Activated CD4-positive, alpha-beta T cell treated with anti-CD3 and anti-CD28 coated beads, Interleukin-10, Interleukin-2, amounts not matched to agents 100 ng/mL and 50 ng/mL, durations not matched to agents 16 hours and 8 hours (primary cell): ENCODE data around the gene TSSK2.
A peak's percentile ranks its signal among the peaks of the same experiment; 100 is the strongest.

Experiments used
- DNase-seq: peaks from one replicate; pipeline ENCODE4 v3.0.0-alpha.2; 2020

Gene TSSK2

DNA sequence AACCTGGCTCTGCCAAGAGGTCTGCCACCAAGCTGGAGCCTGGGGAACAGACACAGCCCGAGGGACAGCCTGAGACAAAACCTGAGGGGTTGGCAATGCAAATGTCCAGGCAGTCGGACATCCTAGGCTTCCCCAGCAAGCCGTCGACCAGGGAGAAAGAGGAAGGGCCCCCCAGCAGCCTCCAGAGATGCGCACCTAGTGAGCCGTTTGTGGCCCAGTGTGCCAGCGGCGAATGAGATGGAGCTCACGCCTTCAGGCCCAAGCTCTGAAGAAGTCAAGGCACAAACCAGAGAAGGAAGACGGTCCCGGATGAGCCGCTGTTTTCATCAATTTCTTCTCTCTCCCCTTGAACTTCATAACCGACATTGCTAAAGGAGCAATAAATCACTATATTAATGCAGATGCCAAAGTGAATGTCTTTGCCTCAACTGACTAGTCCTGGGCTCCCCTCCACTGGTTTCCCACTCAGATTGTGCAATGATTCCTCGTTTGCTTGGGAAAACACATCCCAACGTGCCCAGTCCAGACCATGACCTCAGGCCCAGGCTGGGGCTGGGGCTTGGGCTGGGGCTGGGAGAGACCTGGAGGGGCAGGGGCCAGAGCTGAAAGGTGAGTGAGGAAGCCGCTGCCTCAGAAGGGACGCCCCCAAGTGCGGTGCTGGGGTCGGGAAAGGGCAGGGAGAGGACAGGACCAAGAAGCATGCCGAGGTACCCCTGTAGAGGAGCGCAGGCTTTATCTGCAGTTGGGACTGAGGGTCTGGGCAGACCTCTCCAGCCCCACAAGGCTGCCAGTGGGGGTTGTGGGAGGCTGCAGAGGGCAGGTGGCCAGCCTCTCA, 5.4 kb upstream of the TSSK2 start:
- DNase-seq: no peak

DNA sequence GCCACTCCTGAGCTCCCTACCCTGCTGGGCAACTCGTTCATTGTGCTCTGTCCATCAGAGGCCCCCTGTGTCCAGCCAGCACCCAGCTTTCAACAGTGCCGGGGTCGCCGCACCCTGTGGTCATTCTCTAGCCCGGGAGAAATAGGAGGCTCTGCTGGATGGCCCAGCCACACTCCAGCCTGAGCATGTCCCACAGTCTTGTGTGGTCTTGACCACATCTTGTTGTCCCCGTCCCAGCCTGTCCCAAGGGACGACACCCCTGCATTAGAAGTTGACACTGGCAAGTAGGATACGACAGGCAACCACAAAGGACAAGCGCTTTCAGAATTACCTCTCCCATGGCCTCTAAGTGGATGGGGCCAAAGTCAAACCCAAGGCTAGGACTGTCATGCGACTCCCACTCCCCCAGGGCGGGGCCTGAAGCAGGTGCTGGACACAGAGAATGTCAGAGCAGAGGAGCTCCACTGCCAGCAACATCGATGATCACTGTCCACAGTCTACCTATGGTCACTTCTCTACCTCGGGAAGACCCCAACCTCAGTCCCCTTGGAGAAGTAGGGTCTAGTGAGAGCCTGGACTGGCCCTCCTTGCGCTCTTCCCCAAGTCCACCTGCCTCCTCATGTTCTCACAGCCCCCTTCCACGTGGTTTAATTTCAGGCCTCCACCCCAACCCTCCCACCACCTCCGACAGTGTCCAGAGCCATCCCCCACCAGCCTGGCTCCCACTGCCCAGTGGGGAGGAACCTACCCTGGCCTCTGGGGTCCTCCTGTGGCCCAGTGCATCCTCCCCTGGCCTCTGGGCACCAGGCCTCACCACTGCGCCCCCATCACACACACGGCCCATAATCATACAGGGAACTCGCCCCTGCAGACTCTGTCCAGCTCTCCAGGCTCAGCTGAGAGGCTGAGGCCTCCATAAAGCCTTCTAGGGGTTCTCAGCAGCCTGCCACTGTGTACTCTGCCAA, 4.5 kb upstream of the TSSK2 start:
- no peak for DNase-seq

- DNase-seq: no peak
Measured at GRCh38 chr22:19127329-19128008, 3.6 kb upstream of the TSSK2 start.

GRCh38 chr22:19128009-19128401, 3.1 kb upstream of the TSSK2 start:
- no peak for DNase-seq

GRCh38 chr22:19128946-19129727, 2.0 kb upstream of the TSSK2 start:
- no peak for DNase-seq

DNA sequence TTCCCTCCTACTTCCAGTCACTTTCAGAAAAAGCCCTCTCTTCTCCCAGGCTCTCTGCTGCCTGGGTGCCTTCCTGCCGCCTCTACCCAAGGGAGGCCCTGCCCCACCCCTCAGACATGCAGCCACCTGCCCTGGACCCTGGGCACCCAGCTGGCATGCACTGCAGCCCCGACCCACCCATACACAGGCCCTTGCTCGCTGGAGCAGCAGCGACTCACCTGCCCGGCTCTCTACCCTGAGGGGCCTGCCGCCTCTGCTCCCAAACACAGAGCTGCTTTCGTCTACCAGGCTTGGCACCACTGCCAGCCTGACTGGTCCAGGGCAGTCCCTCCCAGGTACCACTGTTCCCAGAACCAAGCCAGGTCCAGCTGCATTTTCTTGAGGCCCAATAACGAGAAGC, 1.2 kb upstream of the TSSK2 start:
- DNase-seq: no peak

DNA sequence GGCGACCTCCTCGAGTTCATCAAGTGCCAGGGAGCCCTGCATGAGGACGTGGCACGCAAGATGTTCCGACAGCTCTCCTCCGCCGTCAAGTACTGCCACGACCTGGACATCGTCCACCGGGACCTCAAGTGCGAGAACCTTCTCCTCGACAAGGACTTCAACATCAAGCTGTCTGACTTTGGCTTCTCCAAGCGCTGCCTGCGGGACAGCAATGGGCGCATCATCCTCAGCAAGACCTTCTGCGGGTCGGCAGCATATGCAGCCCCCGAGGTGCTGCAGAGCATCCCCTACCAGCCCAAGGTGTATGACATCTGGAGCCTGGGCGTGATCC, 542 bp downstream of the TSSK2 start:
- no peak for DNase-seq

DNA sequence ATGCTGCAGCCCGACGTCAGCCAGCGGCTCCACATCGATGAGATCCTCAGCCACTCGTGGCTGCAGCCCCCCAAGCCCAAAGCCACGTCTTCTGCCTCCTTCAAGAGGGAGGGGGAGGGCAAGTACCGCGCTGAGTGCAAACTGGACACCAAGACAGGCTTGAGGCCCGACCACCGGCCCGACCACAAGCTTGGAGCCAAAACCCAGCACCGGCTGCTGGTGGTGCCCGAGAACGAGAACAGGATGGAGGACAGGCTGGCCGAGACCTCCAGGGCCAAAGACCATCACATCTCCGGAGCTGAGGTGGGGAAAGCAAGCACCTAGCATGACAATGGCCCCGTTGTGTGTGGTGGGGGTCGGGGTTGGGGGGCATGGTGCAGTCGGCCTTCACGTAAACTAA, 1.0 kb downstream of the TSSK2 start:
- DNase-seq: no peak

DNA sequence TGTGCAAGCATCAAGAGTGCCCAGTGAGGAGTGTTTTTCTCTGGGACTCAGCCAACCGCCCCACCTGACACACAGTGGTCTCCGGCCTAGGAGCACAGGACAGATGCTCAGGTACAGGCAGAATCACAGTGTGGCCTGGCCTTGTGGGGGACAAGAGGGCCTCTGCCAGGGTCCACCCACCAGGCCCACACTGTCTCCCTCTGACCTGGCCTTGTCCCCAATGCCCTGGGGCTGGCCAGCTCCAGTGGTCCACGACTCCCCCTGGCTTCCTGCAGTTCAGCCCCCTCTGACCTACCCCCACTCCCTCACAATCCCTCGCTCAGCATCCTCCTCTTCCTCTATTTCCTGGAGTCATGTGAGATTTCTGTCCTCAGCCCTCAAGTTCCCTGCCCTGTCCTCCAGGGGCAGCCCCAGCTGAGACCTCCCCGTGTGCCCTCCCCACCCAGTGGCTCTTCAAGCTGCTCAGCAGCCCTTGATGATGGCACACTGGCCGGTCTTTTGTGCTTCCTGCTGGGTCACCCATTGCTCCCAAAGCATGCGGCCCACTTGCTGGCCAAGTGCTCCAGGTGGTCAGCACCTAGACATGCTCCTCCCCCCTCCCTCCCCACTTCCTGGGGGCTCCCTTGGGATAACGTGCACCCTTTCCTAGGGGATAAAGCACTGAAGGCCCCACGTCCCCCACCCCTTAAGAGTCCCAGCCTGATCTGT, 1.7 kb downstream of the TSSK2 start:
- DNase-seq: no peak

DNA sequence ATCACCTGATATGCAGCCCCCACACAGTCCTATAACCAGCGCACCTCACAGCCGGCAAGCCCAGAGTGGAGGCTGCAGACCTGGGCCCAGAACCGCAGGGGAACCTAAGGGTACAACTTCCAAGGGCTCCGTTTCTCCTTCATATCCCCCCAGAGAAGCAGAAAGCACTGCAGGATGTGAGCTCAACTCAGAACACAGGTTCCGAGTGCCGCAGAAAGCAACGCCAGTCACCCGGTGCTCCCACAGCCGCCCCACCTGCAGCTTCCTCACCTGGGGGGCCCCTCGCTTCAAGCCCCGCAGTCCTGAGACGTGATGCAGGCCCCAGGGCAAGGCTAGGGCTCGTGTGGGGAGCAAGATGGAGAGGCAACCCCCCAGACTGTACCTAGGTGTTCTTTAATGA, 2.5 kb downstream of the TSSK2 start:
- DNase-seq: no peak

GRCh38 chr22:19134176-19134831, 3.2 kb downstream of the TSSK2 start:
- no peak for DNase-seq

GRCh38 chr22:19134874-19135273, 3.8 kb downstream of the TSSK2 start:
- no peak for DNase-seq

DNA sequence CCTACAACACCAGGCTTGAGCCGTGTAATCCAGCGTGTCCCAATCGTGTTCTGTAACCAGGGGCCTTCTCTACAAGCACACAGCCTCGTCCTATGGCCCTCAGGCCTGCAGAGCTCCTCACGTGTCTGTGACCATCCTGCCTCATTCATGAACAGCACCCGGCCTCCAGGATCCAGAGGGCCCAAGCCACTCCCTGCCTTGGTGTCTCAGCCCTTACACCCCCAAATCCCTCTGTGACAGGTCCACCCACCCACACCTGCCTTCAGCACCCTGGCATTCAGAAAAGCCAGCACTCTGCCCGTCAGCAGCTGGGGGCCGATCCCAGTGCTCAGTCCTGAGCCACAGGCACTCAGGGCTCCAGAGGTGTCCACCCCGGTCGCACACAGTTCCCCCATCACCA, 5.8 kb downstream of the TSSK2 start:
- DNase-seq: no peak

DNA sequence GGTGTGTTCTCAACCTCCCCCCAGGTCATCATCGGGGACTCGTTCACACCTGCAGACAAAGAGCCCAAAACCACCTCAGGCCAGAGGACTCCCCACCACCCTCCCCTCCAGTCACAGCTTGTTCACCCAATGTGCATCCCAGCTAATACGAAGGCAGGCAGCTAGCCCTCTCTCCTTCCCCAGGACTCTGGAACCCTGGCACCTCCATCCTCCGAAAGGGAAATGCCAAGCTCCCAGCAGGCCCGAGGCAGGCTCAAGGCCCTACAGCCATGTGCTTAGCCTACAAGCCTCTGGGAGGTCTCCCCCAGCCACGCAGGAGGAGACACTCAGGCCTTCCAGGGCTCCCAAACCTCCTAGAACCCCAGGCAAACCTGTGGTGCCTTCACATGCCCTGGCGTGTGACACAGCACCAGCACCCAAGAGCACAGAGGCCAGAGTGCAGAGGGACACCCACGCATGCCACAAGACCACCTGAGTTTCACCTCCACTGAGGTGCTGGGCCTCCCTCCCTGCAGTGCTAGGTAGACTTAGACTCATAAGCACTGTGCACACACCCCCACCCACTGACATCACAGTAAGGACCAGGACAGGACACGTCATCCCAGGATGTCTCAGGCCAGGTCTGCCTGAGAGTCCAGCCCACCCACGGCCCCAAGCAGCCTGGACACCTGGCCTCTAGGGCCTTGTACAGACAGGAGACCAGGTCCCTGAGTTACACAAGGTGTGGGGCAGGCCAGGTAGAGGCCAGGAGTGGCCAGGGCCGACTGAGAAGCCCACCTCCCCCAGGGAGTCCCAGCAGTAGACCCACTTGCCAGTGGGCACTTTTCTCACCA, 6.5 kb downstream of the TSSK2 start:
- no peak for DNase-seq

GRCh38 chr22:19138217-19139000, 7.3 kb downstream of the TSSK2 start:
- DNase-seq: no peak

DNA sequence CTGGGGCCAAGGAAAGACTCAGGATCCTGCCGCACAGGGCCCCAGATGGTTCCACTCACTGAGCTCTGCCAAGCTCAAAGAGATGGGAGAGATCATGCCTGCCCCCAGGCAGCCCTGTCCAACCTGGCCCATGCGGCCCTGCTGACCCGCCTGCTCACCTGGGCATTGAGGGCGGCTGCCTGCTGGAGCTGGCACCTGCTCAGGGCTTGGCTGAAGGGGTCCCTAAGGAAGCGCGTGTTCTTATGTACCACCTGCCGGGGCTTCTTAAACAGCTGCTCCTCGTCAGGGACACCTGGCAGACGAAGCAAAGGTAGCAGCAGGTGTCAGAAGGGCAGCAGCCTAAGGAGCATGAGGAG, 7.9 kb downstream of the TSSK2 start:
- no peak for DNase-seq

DNA sequence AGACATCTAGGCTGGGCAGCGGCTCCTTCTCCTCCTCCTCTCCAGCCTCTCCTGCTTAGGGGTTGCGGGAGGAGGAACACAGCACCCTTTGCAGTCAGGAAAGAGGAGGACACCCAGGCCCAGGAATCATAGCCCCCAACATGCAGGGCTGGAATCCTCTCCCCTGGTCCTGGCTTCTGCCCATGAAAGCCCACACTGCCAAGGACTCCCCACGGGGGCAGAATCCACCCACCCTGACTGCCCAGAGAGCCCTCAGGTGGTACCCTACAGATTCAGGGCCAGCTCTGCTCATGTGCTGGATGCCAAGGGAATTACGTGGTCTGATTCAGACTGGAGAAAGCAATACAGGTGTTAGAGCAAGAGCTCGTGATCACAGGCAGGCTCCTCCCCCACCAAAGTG, 8.9 kb downstream of the TSSK2 start:
- no peak for DNase-seq

- no peak for DNase-seq
Measured at GRCh38 chr22:19142394-19142793, 11.3 kb downstream of the TSSK2 start.

DNA sequence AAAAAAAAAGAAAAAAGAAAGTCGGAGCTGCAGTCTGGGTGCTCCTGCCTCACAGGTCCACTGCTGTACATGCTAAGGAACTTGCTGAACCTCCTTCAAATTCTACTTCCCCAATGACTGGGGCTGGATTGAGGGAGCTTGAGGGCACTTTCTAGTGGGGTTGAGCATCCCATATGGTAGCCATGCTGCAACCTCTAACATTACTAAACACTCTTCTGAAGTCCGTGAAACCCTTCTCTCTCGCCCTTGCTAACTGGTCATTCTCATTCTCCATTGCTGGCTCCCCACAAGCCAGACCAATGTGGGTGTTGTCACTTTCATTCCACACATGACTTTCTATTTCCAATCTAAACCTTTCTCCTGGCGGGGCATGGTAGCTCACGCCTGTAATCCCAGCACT, 12.1 kb downstream of the TSSK2 start:
- DNase-seq: no peak

GRCh38 chr22:19143967-19144400, 12.9 kb downstream of the TSSK2 start:
- peak; percentile 42 for DNase-seq
